GM12878 (cell line): Measurements from ENCODE around the gene TMPRSS6. TPM values are rescaled to one million over a fixed set of nuclear protein-coding genes. Genes with fewer than 3 reads are reported as not detected.

ENCODE experiments used
- ATAC-seq: fragments of 200-7000 bp; cut with Tn5 transposase; 3 replicates; pipeline ENCODE4 v1.9.1; 2020; ENCODE audit warnings: mild to moderate bottlenecking, moderate library complexity
- BruUV-seq: library from RNA; stranded (reverse); fragments of 400-500 nt; replicated peaks from 2 replicates; lab custom pipeline; 2021; lab: Mats Ljungman, UMichigan
- CTCF ChIA-PET: fragments of 300-600 bp; sonication (Branson Sonifier 250); formaldehyde crosslinking; extraction: SDS; loops from one replicate; lab custom pipeline; 2021; ENCODE audit warnings: inconsistent platforms; lab: Yijun Ruan, JAX
- POLR2A ChIA-PET: fragments of 350-600 bp; formaldehyde crosslinking; extraction: SDS; loops from one replicate; lab custom pipeline; 2021; ENCODE audit warnings: inconsistent platforms; lab: Charles Lee
- RAD21 ChIA-PET: fragments of 300-600 bp; sonication (Branson Sonifier 250); formaldehyde crosslinking; loops from one replicate; lab custom pipeline; 2023; ENCODE audit warnings: antibody characterized with exemption; ENCODE audit not compliant: unreplicated experiment; lab: Charles Lee
- SMC1A ChIA-PET: fragments of 300-600 bp; sonication (Branson Sonifier 250); formaldehyde crosslinking; loops from one replicate; lab custom pipeline; 2023; ENCODE audit not compliant: unreplicated experiment, uncharacterized antibody; lab: Charles Lee
- DNase-seq: peaks from one replicate; pipeline ENCODE4 v3.0.0-alpha.2; 2011; ENCODE audit warnings: low read depth, low spot score
- FAIRE-seq: peaks from 3 replicates; lab custom pipeline; 2011; peaks lifted over from hg19 to GRCh38; lab: Jason Lieb, UNC
- H2AFZ ChIP-seq: 2 replicates; pipeline ENCODE4 v1.6.0; 2011; ENCODE audit warnings: low read depth, low read length, control low read depth; ENCODE audit not compliant: control insufficient read depth
- H3K27ac ChIP-seq: 2 replicates; pipeline ENCODE4 v1.5.1; 2011; ENCODE audit warnings: control low read depth; ENCODE audit not compliant: control insufficient read depth, insufficient read depth
- H3K27me3 ChIP-seq, 2 experiments: replicated peaks in 1 of 2; 2 replicates each; pipeline versions ENCODE4 v1.6.0 to v1.6.1; 2011; ENCODE audit warnings: low read length in 1 of 2; ENCODE audit not compliant: control insufficient read depth in 2 of 2, insufficient read depth in 2 of 2
- H3K36me3 ChIP-seq, 2 experiments: 2 replicates each; pipeline ENCODE4 v1.5.1; 2011; ENCODE audit warnings: low read length in 1 of 2; ENCODE audit not compliant: control insufficient read depth in 2 of 2, insufficient read depth in 2 of 2
- H3K4me1 ChIP-seq: 2 replicates; pipeline ENCODE4 v1.6.1; 2011; ENCODE audit warnings: mild to moderate bottlenecking, low read length, moderate library complexity, mixed read lengths; ENCODE audit not compliant: control insufficient read depth, insufficient read depth
- H3K4me2 ChIP-seq: 2 replicates; pipeline ENCODE4 v1.6.0; 2011; ENCODE audit warnings: control low read depth; ENCODE audit not compliant: control insufficient read depth, insufficient read depth
- H3K4me3 ChIP-seq: fragments of 200-600 bp; sonication (generic); 2 replicates; pipeline ENCODE4 v1.5.1; 2016
- H3K79me2 ChIP-seq: 2 replicates; pipeline ENCODE4 v1.6.0; 2011; ENCODE audit warnings: low read length; ENCODE audit not compliant: control insufficient read depth, insufficient read depth
- H3K9ac ChIP-seq: 2 replicates; pipeline ENCODE4 v1.8.0; 2011; ENCODE audit warnings: low read length, control low read depth, mixed read lengths; ENCODE audit not compliant: control insufficient read depth, insufficient read depth
- H3K9me3 ChIP-seq: replicated peaks from 3 replicates; pipeline ENCODE4 v1.5.1; 2011; ENCODE audit warnings: mild to moderate bottlenecking, low read length; ENCODE audit not compliant: control insufficient read depth, insufficient read depth
- H4K20me1 ChIP-seq: 2 replicates; pipeline ENCODE4 v1.6.0; 2011; ENCODE audit not compliant: control insufficient read depth, insufficient read depth
- CHD1 ChIP-seq: IDR thresholded peaks from 2 replicates; pipeline ENCODE4 v1.6.1; 2012; ENCODE audit warnings: low read depth, low read length, improper control_type of control experiment
- MEF2A ChIP-seq: IDR thresholded peaks from 2 replicates; pipeline ENCODE4 v1.6.1; 2011; ENCODE audit warnings: low read depth, mild to moderate bottlenecking, low read length, moderate library complexity; ENCODE audit not compliant: insufficient read depth
- ZNF207 ChIP-seq: fragments of 450-650 bp; IDR thresholded peaks from 2 replicates; pipeline ENCODE4 v1.6.1; 2014; ENCODE audit warnings: antibody characterized with exemption, mild to moderate bottlenecking, borderline replicate concordance
- whole genome bisulfite sequencing: methylation state at CpG from one replicate; pipeline ENCODE4 v1.1.6; 2016; ENCODE audit warnings: low lambda C conversion rate; ENCODE audit not compliant: insufficient replicate concordance, insufficient coverage; ENCODE audit errors: missing lambda C conversion rate; 5-methylcytosine and 5-hydroxymethylcytosine counted together
- in situ Hi-C: fragments of 300-500 bp; cut with MboI; formaldehyde crosslinking; loops from 9 replicates; pipeline ENCODE4 v1.14.3; 2018; ENCODE audit warnings: mixed read lengths
- intact Hi-C: fragments of 100-400 bp; cut with micrococcal nuclease; formaldehyde crosslinking; loops from one replicate; pipeline ENCODE4 v1.14.2; 2022; ENCODE audit not compliant: unreplicated experiment
- polyA plus RNA-seq, 11 experiments: library from polyadenylated mRNA; depleted of rRNA in 4 of 11; unstranded in 6 of 11; stranded (reverse) in 5 of 11; fragments of >200 nt; fragmentation: Nextera tagmentation in 4 of 11; fragmentation: Illumina TruSeq in 1 of 11; extraction: Ambion mirVana in 4 of 11; extraction: Trizol in 1 of 11; gene quantifications; 1 replicate in 1 of 11; 2 replicates in 10 of 11; pipeline versions ENCODE4 v1.2.1 to v1.2.3, GENCODE V29; 2011 to 2016; ENCODE audit warnings: inconsistent platforms in 2 of 11, missing spikeins in 2 of 11, low read depth in 1 of 11
- total RNA-seq, 4 experiments: library from RNA; depleted of rRNA in 3 of 4; stranded (reverse); fragments of >200 nt in 3 of 4; fragmentation: Illumina TruSeq in 1 of 4; extraction: Trizol in 1 of 4; gene quantifications; 2 replicates each; pipeline versions ENCODE4 v1.2.1 to v1.2.3, GENCODE V29; 2013 to 2021
- TF ChIP-seq, protein P1 (sequence below): fragments of 450-650 bp; formaldehyde crosslinking; IDR thresholded peaks from 2 replicates; pipeline ENCODE4 v1.5.0; 2022; ENCODE audit warnings: mild to moderate bottlenecking, missing genetic modification characterization

TMPRSS6 gene
- total and polyA plus RNA-seq, 10 of the 15 experiments (the other 5 are each of a cell fraction or from before 2014, with no cell fraction given), result 0.06 to 0.69 (median 0.19) TPM; not detected in 6

DNA sequence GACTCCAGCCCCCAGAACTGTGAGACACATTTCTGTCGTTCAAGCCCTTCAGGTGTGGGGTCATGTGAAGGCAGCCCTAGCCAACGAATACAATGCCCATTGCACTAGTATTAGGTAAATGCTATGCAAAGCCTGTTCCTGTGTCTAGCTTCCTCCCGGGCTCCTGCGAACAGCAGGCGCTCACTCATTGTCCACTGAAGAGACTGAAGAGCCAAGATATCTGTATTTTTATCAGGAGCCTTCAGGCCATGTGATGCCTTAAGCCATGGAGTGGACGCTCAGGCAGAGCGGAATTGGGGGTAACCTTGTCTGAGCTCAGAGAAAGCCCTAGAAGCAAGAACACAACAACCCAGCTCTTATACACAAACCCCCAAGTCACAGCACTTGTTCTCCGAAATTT, 4.2 kb upstream of the TMPRSS6 start:
- DNase-seq (no peak), FAIRE-seq (no peak), ATAC-seq (no peak)
- no peaks in the 10 kb centered on the region for H4K20me1 ChIP-seq
- no peaks in the 10 kb centered on the region for H3K4me1 ChIP-seq
- intact Hi-C loops, result no loop called here
- no peak overlapping the region for H3K9ac ChIP-seq
- RAD21 ChIA-PET, result interaction anchor here (1.0 kb wide), 2 partner anchors 33 to 50 kb away, joined by 3 read pairs; no protein-coding TSS in a partner anchor
- H3K4me2 ChIP-seq, result no peak overlapping the region
- SMC1A ChIA-PET, result interaction anchor here (1.1 kb wide), 1 partner anchor 13 kb away, joined by 3 read pairs; no protein-coding TSS in a partner anchor
- H3K27me3 ChIP-seq, result no peaks in the 10 kb centered on the region
- TF ChIP-seq ZNF207, result no peak
- TF ChIP-seq, protein P1, sequence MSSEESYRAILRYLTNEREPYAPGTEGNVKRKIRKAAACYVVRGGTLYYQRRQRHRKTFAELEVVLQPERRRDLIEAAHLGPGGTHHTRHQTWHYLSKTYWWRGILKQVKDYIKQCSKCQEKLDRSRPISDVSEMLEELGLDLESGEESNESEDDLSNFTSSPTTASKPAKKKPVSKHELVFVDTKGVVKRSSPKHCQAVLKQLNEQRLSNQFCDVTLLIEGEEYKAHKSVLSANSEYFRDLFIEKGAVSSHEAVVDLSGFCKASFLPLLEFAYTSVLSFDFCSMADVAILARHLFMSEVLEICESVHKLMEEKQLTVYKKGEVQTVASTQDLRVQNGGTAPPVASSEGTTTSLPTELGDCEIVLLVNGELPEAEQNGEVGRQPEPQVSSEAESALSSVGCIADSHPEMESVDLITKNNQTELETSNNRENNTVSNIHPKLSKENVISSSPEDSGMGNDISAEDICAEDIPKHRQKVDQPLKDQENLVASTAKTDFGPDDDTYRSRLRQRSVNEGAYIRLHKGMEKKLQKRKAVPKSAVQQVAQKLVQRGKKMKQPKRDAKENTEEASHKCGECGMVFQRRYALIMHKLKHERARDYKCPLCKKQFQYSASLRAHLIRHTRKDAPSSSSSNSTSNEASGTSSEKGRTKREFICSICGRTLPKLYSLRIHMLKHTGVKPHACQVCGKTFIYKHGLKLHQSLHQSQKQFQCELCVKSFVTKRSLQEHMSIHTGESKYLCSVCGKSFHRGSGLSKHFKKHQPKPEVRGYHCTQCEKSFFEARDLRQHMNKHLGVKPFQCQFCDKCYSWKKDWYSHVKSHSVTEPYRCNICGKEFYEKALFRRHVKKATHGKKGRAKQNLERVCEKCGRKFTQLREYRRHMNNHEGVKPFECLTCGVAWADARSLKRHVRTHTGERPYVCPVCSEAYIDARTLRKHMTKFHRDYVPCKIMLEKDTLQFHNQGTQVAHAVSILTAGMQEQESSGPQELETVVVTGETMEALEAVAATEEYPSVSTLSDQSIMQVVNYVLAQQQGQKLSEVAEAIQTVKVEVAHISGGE (CRISPR knock-in tag), result no peak
- TF ChIP-seq MEF2A, result no peak
- no peak for TF ChIP-seq CHD1
- H3K9me3 ChIP-seq, result no peaks in the 10 kb centered on the region
- in situ Hi-C loops, result no loop called here
- H3K27ac ChIP-seq, result no peak overlapping the region
- WGBS, result 57% methylated on average over 8 of the region's 8 CpGs
- no peaks in the 10 kb centered on the region for H3K36me3 ChIP-seq
- no peaks in the 10 kb centered on the region for H3K79me2 ChIP-seq
- CTCF ChIA-PET, result interaction anchor here (0.9 to 1.2 kb wide), 3 partner anchors 9 to 85 kb away, joined by 3 to 4 read pairs (median 4); no protein-coding TSS in a partner anchor
- H2AFZ ChIP-seq, result no peak overlapping the region
- POLR2A ChIA-PET, result no interaction called here
- H3K4me3 ChIP-seq, result no peak overlapping the region
- BruUV-seq, result no TSS peak
